HepG2 (cell line): ENCODE results near the gene MYH16. TPM values are rescaled to one million over a fixed set of nuclear protein-coding genes. Genes with fewer than 3 reads are reported as not detected.
A peak's percentile ranks its signal among the peaks of the same experiment; 100 is the strongest.
"Not testable (repeated sequence)": the region's sequence is repeated elsewhere in the genome, so short reads cannot be mapped to it uniquely, and the experiment has no call there.

Experiments used
- ATAC-seq: fragments of 200-7000 bp; cut with Tn5 transposase; 3 replicates; pipeline ENCODE4 v1.9.1; 2020; ENCODE audit warnings: mild to moderate bottlenecking, moderate library complexity
- BruUV-seq: library from RNA; stranded (reverse); fragments of 400-500 nt; replicated peaks from 2 replicates; lab custom pipeline; 2021; lab: Mats Ljungman, UMichigan
- CTCF ChIA-PET: fragments of 300-600 bp; formaldehyde crosslinking; extraction: SDS; loops from one replicate; lab custom pipeline; 2021; ENCODE audit warnings: low total read pairs, inconsistent platforms, low intra/inter-chr PET ratio; lab: Yijun Ruan, JAX
- POLR2A ChIA-PET: fragments of 350-600 bp; sonication (Branson Sonifier 250); formaldehyde crosslinking; loops from one replicate; lab custom pipeline; 2020; ENCODE audit warnings: antibody characterized with exemption, inconsistent platforms; lab: Yijun Ruan, JAX
- DNase-seq: peaks from one replicate; pipeline ENCODE4 v3.0.0-alpha.2; 2015; ENCODE audit warnings: low spot score
- FAIRE-seq: peaks from 3 replicates; lab custom pipeline; 2011; peaks lifted over from hg19 to GRCh38; lab: Jason Lieb, UNC
- H2AFZ ChIP-seq: one replicate; pipeline ENCODE4 v1.6.1; 2011; ENCODE audit warnings: low read length, inconsistent platforms
- H3K27ac ChIP-seq: fragments of 300-600 bp; 3 replicates; pipeline ENCODE4 v1.8.0; 2011; ENCODE audit warnings: mixed run types, mild to moderate bottlenecking, mixed read lengths, low read length, inconsistent platforms; ENCODE audit not compliant: insufficient read depth; ENCODE audit errors: extremely low read length
- H3K27me3 ChIP-seq, 2 experiments: fragments of 200-600 bp in 1 of 2; 2 replicates in 1 of 2; 3 replicates in 1 of 2; pipeline versions ENCODE4 v1.6.0 to v1.8.0; 2011; ENCODE audit warnings: low read length in 2 of 2, mild to moderate bottlenecking in 2 of 2, moderate library complexity in 2 of 2, inconsistent platforms in 1 of 2; ENCODE audit not compliant: insufficient read depth in 2 of 2, control insufficient read depth in 1 of 2
- H3K36me3 ChIP-seq, 2 experiments: fragments of 200-600 bp in 1 of 2; replicated peaks in 1 of 2; 2 replicates in 1 of 2; 3 replicates in 1 of 2; pipeline versions ENCODE4 v1.5.1 to v1.8.0; 2011; ENCODE audit warnings: low read length in 2 of 2, inconsistent platforms in 1 of 2; ENCODE audit not compliant: insufficient read depth in 2 of 2, control insufficient read depth in 1 of 2
- H3K4me1 ChIP-seq: 2 replicates; pipeline ENCODE4 v1.5.1; 2012; ENCODE audit warnings: low read length, inconsistent platforms; ENCODE audit not compliant: insufficient read depth
- H3K4me2 ChIP-seq: 2 replicates; pipeline ENCODE4 v1.6.0; 2011; ENCODE audit warnings: low read depth, low read length, inconsistent platforms
- H3K4me3 ChIP-seq, 3 experiments: fragments of 200-600 bp in 1 of 3; sonication (generic), shearing (Covaris generic) in 1 of 3; replicated peaks in 1 of 3; 2 replicates each; pipeline ENCODE4 v1.5.1; 2011 to 2016; ENCODE audit warnings: low read length in 3 of 3, inconsistent platforms in 2 of 3, low read depth in 2 of 3, mild to moderate bottlenecking in 2 of 3, control low read depth in 1 of 3, mixed read lengths in 1 of 3; ENCODE audit not compliant: insufficient read depth in 1 of 3
- H3K79me2 ChIP-seq: one replicate; pipeline ENCODE4 v1.6.1; 2011; ENCODE audit warnings: low read length, inconsistent platforms; ENCODE audit not compliant: insufficient read depth
- H3K9ac ChIP-seq: 2 replicates; pipeline ENCODE4 v1.6.0; 2011; ENCODE audit warnings: mild to moderate bottlenecking, low read depth, low read length, inconsistent platforms; ENCODE audit not compliant: insufficient read depth
- H3K9me3 ChIP-seq: 2 replicates; pipeline ENCODE4 v1.5.1; 2012; ENCODE audit warnings: mild to moderate bottlenecking, low read length
- H4K20me1 ChIP-seq: 2 replicates; pipeline ENCODE4 v1.6.0; 2011; ENCODE audit warnings: inconsistent platforms, mild to moderate bottlenecking, low read length, moderate library complexity; ENCODE audit not compliant: insufficient read depth
- MEIS1 ChIP-seq: sonication (generic); formaldehyde crosslinking; IDR thresholded peaks from 2 replicates; pipeline ENCODE4 v1.9.0; 2021; ENCODE audit warnings: mild to moderate bottlenecking, missing genetic modification reagents, moderate library complexity, borderline replicate concordance
- ZNF121 ChIP-seq: sonication (generic); formaldehyde crosslinking; IDR thresholded peaks from 2 replicates; pipeline ENCODE4 v1.5.0; 2020; ENCODE audit warnings: mild to moderate bottlenecking, missing genetic modification reagents
- ZNF230 ChIP-seq: sonication (generic); formaldehyde crosslinking; IDR thresholded peaks from 2 replicates; pipeline ENCODE4 v1.4.0; 2020; ENCODE audit warnings: mild to moderate bottlenecking, missing genetic modification reagents
- ZNF552 ChIP-seq: sonication (generic); formaldehyde crosslinking; IDR thresholded peaks from 2 replicates; pipeline ENCODE4 v1.9.0; 2022; ENCODE audit warnings: missing genetic modification reagents, mild to moderate bottlenecking, borderline replicate concordance
- WGBS: methylation state at CpG from one replicate; pipeline ENCODE4 v1.1.6; 2017; ENCODE audit warnings: low lambda C conversion rate; 5-methylcytosine and 5-hydroxymethylcytosine counted together
- in situ Hi-C: cut with HindIII; loops from 2 replicates; pipeline ENCODE4 v1.10.0; 2017; ENCODE audit warnings: low pct_unique_long_range_greater_than_20kb; ENCODE audit not compliant: extremely low pct_ligation_motif_present
- intact Hi-C: fragments of 100-400 bp; cut with micrococcal nuclease; formaldehyde crosslinking; loops from one replicate; pipeline ENCODE4 v1.10.0; 2022; ENCODE audit not compliant: unreplicated experiment
- polyA plus RNA-seq, 8 experiments: library from polyadenylated mRNA; depleted of rRNA in 3 of 8; stranded (reverse) in 7 of 8; unstranded in 1 of 8; fragments of >200 nt; fragmentation: Illumina TruSeq in 4 of 8; extraction: Trizol in 4 of 8; gene quantifications; 2 replicates each; pipeline versions ENCODE4 v1.2.1 to v1.2.3, GENCODE V29; 2011 to 2016; ENCODE audit warnings: low read depth in 4 of 8, missing spikeins in 1 of 8, mixed read lengths in 1 of 8; ENCODE audit not compliant: insufficient read depth in 1 of 8
- total RNA-seq, 5 experiments: library from RNA; depleted of rRNA; stranded (reverse); fragments of >200 nt; fragmentation: Illumina TruSeq; extraction: Trizol; gene quantifications; 2 replicates each; pipeline ENCODE4 v1.2.3, GENCODE V29; 2016; ENCODE audit warnings: low read depth in 1 of 5
- TF ChIP-seq, protein P1 (sequence below): sonication (generic); formaldehyde crosslinking; IDR thresholded peaks from 2 replicates; pipeline ENCODE4 v1.5.0; 2020; ENCODE audit warnings: mild to moderate bottlenecking, missing genetic modification reagents

MYH16 gene
- total and polyA plus RNA-seq, 2 of the 13 experiments (the other 11 are each of a cell fraction or from before 2014, with no cell fraction given), result 0.05 to 0.15 TPM

DNA sequence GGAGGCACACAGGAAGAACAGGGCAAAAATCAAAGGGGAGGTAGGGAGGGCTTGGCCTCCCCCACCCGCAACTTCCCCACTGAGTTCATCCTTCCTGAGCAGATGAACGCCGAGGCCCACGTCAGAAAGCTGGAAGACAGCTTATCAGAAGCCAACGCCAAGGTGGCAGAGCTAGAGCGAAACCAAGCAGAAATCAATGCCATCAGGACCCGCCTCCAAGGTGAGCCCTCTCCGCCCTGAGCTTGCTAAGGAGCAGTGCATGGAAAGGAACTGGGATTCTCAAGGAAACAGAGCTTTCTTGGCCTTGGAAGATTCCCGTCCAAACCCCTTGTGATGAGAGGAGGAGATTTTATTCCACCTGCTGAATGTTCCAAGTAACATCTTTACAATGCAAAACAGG, 16.5 kb downstream of the MYH16 start:
- no peak for FAIRE-seq
- BruUV-seq, result no TSS peak
- in situ Hi-C loops (no loop called here), intact Hi-C loops (no loop called here)
- Histone ChIP-seq H3K9ac (no peak overlapping the region), H3K79me2 (no peaks in the 10 kb centered on the region)
- ChIA-PET POLR2A (interaction anchor here (0.7 kb wide), 1 partner anchor 91 kb away, joined by 3 read pairs; no protein-coding TSS in a partner anchor), CTCF (no interaction called here)
- 71% methylated on average over 8 of the region's 9 CpGs for WGBS
- TF ChIP-seq MEIS1 (CRISPR knock-in tag), result no peak
- no peak for TF ChIP-seq ZNF230 (CRISPR knock-in tag)
- no peak for TF ChIP-seq ZNF552 (CRISPR knock-in tag)
- TF ChIP-seq, all 625 proteins: peak for 0
- H3K36me3 ChIP-seq, result no peaks in the 10 kb centered on the region
- no peak for DNase-seq
- H3K27ac ChIP-seq, result no peak overlapping the region
- ATAC-seq, result no peak
- H3K4me2 ChIP-seq, result no peak overlapping the region
- H3K4me3 ChIP-seq, result no peak overlapping the region
- no peak overlapping the region for H2AFZ ChIP-seq
- peaks cover 0 to 5% of the 10 kb centered on the region in 2 experiments; a peak in 1 of 5 replicates for H3K27me3 ChIP-seq
- no peaks in the 10 kb centered on the region for H4K20me1 ChIP-seq
- no peaks in the 10 kb centered on the region for H3K9me3 ChIP-seq
- peaks cover 12% of the 10 kb centered on the region; the same call in 1 of the 2 replicates for H3K4me1 ChIP-seq

DNA sequence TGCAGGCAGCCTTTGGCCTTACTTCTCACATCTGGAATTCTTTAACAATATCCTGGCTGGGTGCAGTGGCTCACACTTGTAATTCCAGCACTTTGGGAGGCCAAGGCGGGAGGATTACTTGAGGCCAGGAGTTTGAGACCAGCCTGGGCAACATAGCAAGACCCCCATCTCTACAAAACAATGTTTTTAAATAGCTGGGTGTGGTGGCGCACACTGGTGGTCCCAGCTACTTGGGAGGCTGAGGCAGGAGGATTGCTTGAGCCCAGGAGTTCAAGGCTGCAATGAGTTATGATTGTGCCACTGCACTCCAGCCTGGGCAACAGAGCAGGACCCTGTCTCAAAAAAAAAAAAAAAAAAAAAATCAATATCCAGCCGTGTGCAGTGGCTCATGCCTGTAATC, 17.5 kb downstream of the MYH16 start:
- CTCF ChIA-PET, result not testable (repeated sequence)

More for the DNA sequence above, 17.5 kb downstream of the MYH16 start:
- POLR2A ChIA-PET, result interaction anchor here (0.7 kb wide), 1 partner anchor 76 kb away, joined by 3 read pairs; no protein-coding TSS in a partner anchor
- H4K20me1 ChIP-seq, DNase-seq, in situ Hi-C loops, H3K9ac ChIP-seq, ATAC-seq, H3K4me3 ChIP-seq, FAIRE-seq, H3K4me2 ChIP-seq, H3K9me3 ChIP-seq, H3K36me3 ChIP-seq, BruUV-seq, H3K27me3 ChIP-seq, H3K79me2 ChIP-seq, H3K27ac ChIP-seq, intact Hi-C loops, H2AFZ ChIP-seq: not testable (repeated sequence)
- WGBS, result 57% methylated on average over 3 of the region's 3 CpGs
- TF ChIP-seq ZNF121, result peak; percentile 61
- TF ChIP-seq, protein P1, sequence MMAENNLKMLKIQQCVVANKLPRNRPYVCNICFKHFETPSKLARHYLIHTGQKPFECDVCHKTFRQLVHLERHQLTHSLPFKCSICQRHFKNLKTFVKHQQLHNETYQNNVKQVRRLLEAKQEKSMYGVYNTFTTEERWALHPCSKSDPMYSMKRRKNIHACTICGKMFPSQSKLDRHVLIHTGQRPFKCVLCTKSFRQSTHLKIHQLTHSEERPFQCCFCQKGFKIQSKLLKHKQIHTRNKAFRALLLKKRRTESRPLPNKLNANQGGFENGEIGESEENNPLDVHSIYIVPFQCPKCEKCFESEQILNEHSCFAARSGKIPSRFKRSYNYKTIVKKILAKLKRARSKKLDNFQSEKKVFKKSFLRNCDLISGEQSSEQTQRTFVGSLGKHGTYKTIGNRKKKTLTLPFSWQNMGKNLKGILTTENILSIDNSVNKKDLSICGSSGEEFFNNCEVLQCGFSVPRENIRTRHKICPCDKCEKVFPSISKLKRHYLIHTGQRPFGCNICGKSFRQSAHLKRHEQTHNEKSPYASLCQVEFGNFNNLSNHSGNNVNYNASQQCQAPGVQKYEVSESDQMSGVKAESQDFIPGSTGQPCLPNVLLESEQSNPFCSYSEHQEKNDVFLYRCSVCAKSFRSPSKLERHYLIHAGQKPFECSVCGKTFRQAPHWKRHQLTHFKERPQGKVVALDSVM (CRISPR knock-in tag), result 0 out of 2 replicates have a peak, but pooled peaks have one; percentile 16
- peaks cover 13% of the 10 kb centered on the region; the same call in 1 of the 2 replicates for H3K4me1 ChIP-seq
